A549 treated with AZD9567 at 1 μM for 4 hours (cell line): ENCODE measurements around the gene ZNF157. TPM values are rescaled to one million over a fixed set of nuclear protein-coding genes. Genes with fewer than 3 reads are reported as not detected.

ENCODE experiments used
- total RNA-seq: library from RNA; stranded (reverse); fragments of 200-300 nt; extraction: Qiagen RNA extraction; gene quantifications from 5 replicates; pipeline ENCODE4 v1.2.3, GENCODE V29; 2022; ENCODE audit not compliant: insufficient read depth

ZNF157 gene
- total RNA-seq: not detected in 5 replicates

GRCh38 chrX:47370278-47370677 lies at the start of gene ZNF157:
Gene ZNF157, plus strand, starts transcription at chrX:47370578. Its CDS starts 91 bp downstream, at chrX:47370669.

Other genes starting within 250 kb of the ZNF157 start
- gene NDUFB11, start 225.9 kb upstream of the ZNF157 start, total RNA-seq: 127 to 186 TPM (median 171 TPM) in 5 replicates
- gene RBM10, start 225.4 kb upstream of the ZNF157 start, total RNA-seq: 31.6 to 47.1 TPM (median 44.3 TPM) in 5 replicates
- gene UBA1, start 176.7 kb upstream of the ZNF157 start, total RNA-seq: 168 to 201 TPM (median 197 TPM) in 5 replicates
- 100 to 115 TPM (median 109 TPM) in 5 replicates for gene CDK16, start 151.9 kb upstream of the ZNF157 start, total RNA-seq
- gene USP11, start 137.6 kb upstream of the ZNF157 start, total RNA-seq: 48.6 to 60.9 TPM (median 57.8 TPM) in 5 replicates
- 3.3 to 4.4 TPM (median 3.9 TPM) in 5 replicates for gene ZNF41, start 112.6 kb downstream of the ZNF157 start, total RNA-seq
- gene ARAF, start 190.6 kb downstream of the ZNF157 start, total RNA-seq: 37.2 to 60.1 TPM (median 57.3 TPM) in 5 replicates
- gene TIMP1, start 211.9 kb downstream of the ZNF157 start, total RNA-seq: 242 to 276 TPM (median 253 TPM) in 5 replicates
- gene SYN1, start 249.3 kb downstream of the ZNF157 start, total RNA-seq: 0.22 to 0.61 TPM (median 0.31 TPM) in 5 replicates